K562 (cell line): ENCODE measurements around the gene HPSE2. TPM values are rescaled to one million over a fixed set of nuclear protein-coding genes. Genes with fewer than 3 reads are reported as not detected.

Source experiments
- ATAC-seq: fragments of 200-7000 bp; cut with Tn5 transposase; 3 replicates; pipeline ENCODE4 v1.9.1; 2020; ENCODE audit warnings: moderate library complexity
- BruUV-seq: library from RNA; stranded (reverse); fragments of 400-500 nt; replicated peaks from 2 replicates; lab custom pipeline; 2021; lab: Mats Ljungman, UMichigan
- CTCF ChIA-PET: fragments of 300-600 bp; formaldehyde crosslinking; extraction: SDS; loops from one replicate; lab custom pipeline; 2021; ENCODE audit warnings: low intra/inter-chr PET ratio; lab: Yijun Ruan, JAX
- POLR2A ChIA-PET: fragments of 300-600, 350-650 bp; sonication (Branson Sonifier 250); formaldehyde crosslinking; extraction: SDS; loops from one replicate; lab custom pipeline; 2021; ENCODE audit warnings: antibody characterized with exemption, inconsistent platforms; lab: Yijun Ruan, JAX
- DNase-seq, 4 experiments: peaks; one replicate each; pipeline versions ENCODE4 v3.0.0 to v3.0.0-alpha.2; 2011 to 2018; ENCODE audit warnings: low spot score in 3 of 4, mixed read lengths in 3 of 4; ENCODE audit errors: extremely low read depth in 1 of 4
- FAIRE-seq: peaks from 2 replicates; lab custom pipeline; 2011; peaks lifted over from hg19 to GRCh38; lab: Jason Lieb, UNC
- H2AFZ ChIP-seq: 2 replicates; pipeline ENCODE4 v1.6.0; 2011; ENCODE audit warnings: low read depth, low read length, control low read depth, inconsistent platforms
- H3K27ac ChIP-seq: fragments of 200-600 bp; 3 replicates; pipeline ENCODE4 v1.8.0; 2011; ENCODE audit warnings: low read depth, mild to moderate bottlenecking, control low read depth, inconsistent platforms, low read length, moderate library complexity, mixed read lengths; ENCODE audit errors: extremely low read depth
- H3K27me3 ChIP-seq, 2 experiments: fragments of 300-600 bp in 1 of 2; 2 replicates in 1 of 2; 3 replicates in 1 of 2; pipeline versions ENCODE4 v1.6.0 to v1.8.0; 2011; ENCODE audit warnings: inconsistent platforms in 2 of 2, low read length in 2 of 2, mild to moderate bottlenecking in 1 of 2, mixed read lengths in 1 of 2, moderate library complexity in 1 of 2; ENCODE audit not compliant: control insufficient read depth in 2 of 2, insufficient read depth in 2 of 2
- H3K36me3 ChIP-seq: fragments of 300-600 bp; 3 replicates; pipeline ENCODE4 v1.8.0; 2011; ENCODE audit warnings: mild to moderate bottlenecking, low read length, inconsistent platforms; ENCODE audit not compliant: control insufficient read depth, insufficient read depth
- H3K4me1 ChIP-seq, 2 experiments: fragments of 200-600 bp in 1 of 2; replicated peaks in 1 of 2; 2 replicates in 1 of 2; 3 replicates in 1 of 2; pipeline versions ENCODE4 v1.5.1 to v1.8.0; 2011; ENCODE audit warnings: inconsistent platforms in 2 of 2, low read length in 2 of 2, mild to moderate bottlenecking in 1 of 2, mixed read lengths in 1 of 2, moderate library complexity in 1 of 2; ENCODE audit not compliant: control insufficient read depth in 2 of 2, insufficient read depth in 2 of 2
- H3K4me2 ChIP-seq: 2 replicates; pipeline ENCODE4 v1.6.1; 2011; ENCODE audit warnings: low read length, control low read depth, inconsistent platforms, mixed read lengths; ENCODE audit not compliant: insufficient read depth
- H3K4me3 ChIP-seq: fragments of 200-600 bp; sonication (generic), shearing (Covaris generic); 2 replicates; pipeline ENCODE4 v1.5.1; 2016; ENCODE audit warnings: control low read depth, inconsistent platforms
- H3K79me2 ChIP-seq: fragments of 200-600 bp; 3 replicates; pipeline ENCODE4 v1.8.0; 2011; ENCODE audit warnings: low read length, inconsistent platforms; ENCODE audit not compliant: control insufficient read depth, insufficient read depth
- H3K9ac ChIP-seq, 2 experiments: 2 replicates each; pipeline versions ENCODE4 v1.6.0 to v1.6.1; 2011; ENCODE audit warnings: low read depth in 2 of 2, low read length in 2 of 2, control low read depth in 1 of 2, inconsistent platforms in 1 of 2, mild to moderate bottlenecking in 1 of 2, mixed read lengths in 1 of 2; ENCODE audit not compliant: insufficient read depth in 1 of 2
- H3K9me1 ChIP-seq: one replicate; pipeline ENCODE4 v1.6.0; 2011; ENCODE audit warnings: inconsistent platforms, mild to moderate bottlenecking, low read length, moderate library complexity; ENCODE audit not compliant: control insufficient read depth, insufficient read depth
- H3K9me3 ChIP-seq: replicated peaks from 2 replicates; pipeline ENCODE4 v1.5.1; 2011; ENCODE audit warnings: low read depth, low read length, inconsistent platforms; ENCODE audit not compliant: control insufficient read depth, insufficient read depth
- H4K20me1 ChIP-seq: replicated peaks from 2 replicates; pipeline ENCODE4 v1.6.1; 2011; ENCODE audit warnings: low read length, inconsistent platforms, mixed read lengths; ENCODE audit not compliant: control insufficient read depth, insufficient read depth
- ARID2 ChIP-seq: fragments of 450-650 bp; IDR thresholded peaks from 2 replicates; pipeline ENCODE4 v1.6.1; 2017; ENCODE audit warnings: antibody characterized with exemption, mild to moderate bottlenecking
- BCOR ChIP-seq: fragments of 450-650 bp; IDR thresholded peaks from 2 replicates; pipeline ENCODE4 v1.6.1; 2016
- NFE2L1 ChIP-seq: fragments of 450-650 bp; IDR thresholded peaks from 2 replicates; pipeline ENCODE4 v1.6.1; 2016; ENCODE audit warnings: missing genetic modification characterization, low read depth, mild to moderate bottlenecking, missing compliant biosample characterization, moderate library complexity, borderline replicate concordance
- POU5F1 ChIP-seq: fragments of 150-350 bp; IDR thresholded peaks from 2 replicates; pipeline ENCODE4 v1.6.1; 2014; ENCODE audit warnings: borderline replicate concordance, low read length, low read depth, mild to moderate bottlenecking; ENCODE audit not compliant: partially characterized antibody
- SMARCA4 ChIP-seq: fragments of 450-650 bp; IDR thresholded peaks from 2 replicates; pipeline ENCODE4 v1.6.1; 2016
- YBX1 ChIP-seq: fragments of 450-650 bp; IDR thresholded peaks from 2 replicates; pipeline ENCODE4 v1.7.1; 2016; ENCODE audit warnings: mild to moderate bottlenecking
- ZKSCAN1 ChIP-seq: fragments of 150-350 bp; IDR thresholded peaks from 2 replicates; pipeline ENCODE4 v1.6.1; 2016; ENCODE audit warnings: low read depth, low read length
- ZNF23 ChIP-seq: fragments of 250-450 bp; sonication (Bioruptor Pico); IDR thresholded peaks from 2 replicates; pipeline ENCODE4 v1.4.0; 2020; ENCODE audit warnings: mild to moderate bottlenecking
- ZNF780A ChIP-seq: fragments of 250-450 bp; sonication (Bioruptor Pico); IDR thresholded peaks from 2 replicates; pipeline ENCODE4 v1.5.0; 2021; ENCODE audit warnings: mild to moderate bottlenecking
- WGBS: fragments of 100-300 bp; shearing (Covaris generic); methylation state at CpG from one replicate; pipeline ENCODE4 v1.1.6; 2016; ENCODE audit warnings: low coverage, mixed read lengths; ENCODE audit not compliant: insufficient coverage; ENCODE audit errors: missing lambda C conversion rate; 5-methylcytosine and 5-hydroxymethylcytosine counted together
- in situ Hi-C: fragments of 300-500 bp; cut with MboI; formaldehyde crosslinking; loops from 4 replicates; pipeline ENCODE4 v1.15.0; 2018; ENCODE audit warnings: inconsistent platforms, mixed read lengths
- intact Hi-C: fragments of 100-400 bp; cut with micrococcal nuclease; formaldehyde crosslinking; loops from 2 replicates; pipeline ENCODE4 v1.14.2; 2022
- polyA plus RNA-seq, 8 experiments: library from polyadenylated mRNA; depleted of rRNA in 4 of 8; stranded (reverse) in 5 of 8; unstranded in 3 of 8; fragments of >200 nt; fragmentation: Nextera tagmentation in 2 of 8; fragmentation: Illumina TruSeq in 1 of 8; extraction: Ambion mirVana in 2 of 8; extraction: Trizol in 1 of 8; gene quantifications; 2 replicates each; pipeline versions ENCODE4 v1.2.1 to v1.2.3, GENCODE V29; 2011 to 2014; ENCODE audit warnings: inconsistent platforms in 1 of 8, missing spikeins in 1 of 8
- total RNA-seq, 7 experiments: library from RNA; depleted of rRNA in 6 of 7; stranded (reverse); fragments of >200 nt in 6 of 7; fragmentation: Illumina TruSeq in 2 of 7; extraction: Trizol in 2 of 7; gene quantifications; 2 replicates each; pipeline versions ENCODE4 v1.2.1 to v1.2.3, GENCODE V29; 2011 to 2021; ENCODE audit warnings: low replicate concordance in 1 of 7
- TF ChIP-seq, protein P1 (sequence below): IDR thresholded peaks from 3 replicates; pipeline ENCODE4 v1.6.1; 2011; ENCODE audit warnings: borderline replicate concordance, mild to moderate bottlenecking, moderate library complexity; ENCODE audit not compliant: insufficient read length; ENCODE audit errors: extremely low read depth

The HPSE2 gene
- total and polyA plus RNA-seq, 9 of the 15 experiments (the other 6 are each of a cell fraction or from before 2014, with no cell fraction given), result 0.03 to 0.10 (median 0.04) TPM; not detected in 2

GRCh38 chr10:98943681-98944080, 292.0 kb downstream of the HPSE2 start:
- no peak for DNase-seq
- no peaks in the 10 kb centered on the region for H3K4me1 ChIP-seq
- H3K9me3 ChIP-seq, result 0 out of 2 replicates have a peak, but pooled peaks cover 1% of the 10 kb centered on the region
- no peak for ATAC-seq
- H3K4me2 ChIP-seq, result no peak overlapping the region
- no peaks in the 10 kb centered on the region for H3K36me3 ChIP-seq
- no peak for FAIRE-seq
- no peaks in the 10 kb centered on the region for H3K27me3 ChIP-seq
- no peaks in the 10 kb centered on the region for H3K79me2 ChIP-seq
- no peak overlapping the region for H3K27ac ChIP-seq
- no peak overlapping the region for H2AFZ ChIP-seq
- intact Hi-C loops (no loop called here), in situ Hi-C loops (no loop called here)
- ChIA-PET POLR2A (interaction anchor here (0.5 to 0.6 kb wide), 2 partner anchors 23 to 122 kb away, joined by 3 read pairs; no protein-coding TSS in a partner anchor), CTCF (no interaction called here)
- no peaks in the 10 kb centered on the region for H4K20me1 ChIP-seq
- no peak for TF ChIP-seq ZNF23 (CRISPR knock-in tag)
- TF ChIP-seq YBX1, result no peak
- no peak for TF ChIP-seq ARID2
- TF ChIP-seq, protein P1, sequence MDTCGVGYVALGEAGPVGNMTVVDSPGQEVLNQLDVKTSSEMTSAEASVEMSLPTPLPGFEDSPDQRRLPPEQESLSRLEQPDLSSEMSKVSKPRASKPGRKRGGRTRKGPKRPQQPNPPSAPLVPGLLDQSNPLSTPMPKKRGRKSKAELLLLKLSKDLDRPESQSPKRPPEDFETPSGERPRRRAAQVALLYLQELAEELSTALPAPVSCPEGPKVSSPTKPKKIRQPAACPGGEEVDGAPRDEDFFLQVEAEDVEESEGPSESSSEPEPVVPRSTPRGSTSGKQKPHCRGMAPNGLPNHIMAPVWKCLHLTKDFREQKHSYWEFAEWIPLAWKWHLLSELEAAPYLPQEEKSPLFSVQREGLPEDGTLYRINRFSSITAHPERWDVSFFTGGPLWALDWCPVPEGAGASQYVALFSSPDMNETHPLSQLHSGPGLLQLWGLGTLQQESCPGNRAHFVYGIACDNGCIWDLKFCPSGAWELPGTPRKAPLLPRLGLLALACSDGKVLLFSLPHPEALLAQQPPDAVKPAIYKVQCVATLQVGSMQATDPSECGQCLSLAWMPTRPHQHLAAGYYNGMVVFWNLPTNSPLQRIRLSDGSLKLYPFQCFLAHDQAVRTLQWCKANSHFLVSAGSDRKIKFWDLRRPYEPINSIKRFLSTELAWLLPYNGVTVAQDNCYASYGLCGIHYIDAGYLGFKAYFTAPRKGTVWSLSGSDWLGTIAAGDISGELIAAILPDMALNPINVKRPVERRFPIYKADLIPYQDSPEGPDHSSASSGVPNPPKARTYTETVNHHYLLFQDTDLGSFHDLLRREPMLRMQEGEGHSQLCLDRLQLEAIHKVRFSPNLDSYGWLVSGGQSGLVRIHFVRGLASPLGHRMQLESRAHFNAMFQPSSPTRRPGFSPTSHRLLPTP, result no peak
- TF ChIP-seq BCOR, result no peak
- no peak for TF ChIP-seq POU5F1
- no peak for TF ChIP-seq ZNF780A
- TF ChIP-seq ZKSCAN1, result no peak
- TF ChIP-seq SMARCA4, result no peak
- no peak for TF ChIP-seq NFE2L1 (tag)
- no peak overlapping the region for H3K4me3 ChIP-seq
- 20% methylated on average over 1 of the region's 1 CpG for WGBS
- no peak overlapping the region for H3K9ac ChIP-seq
- no TSS peak for BruUV-seq
- no peaks in the 10 kb centered on the region for H3K9me1 ChIP-seq
